Activated CD4-positive, alpha-beta T cell treated with anti-CD3 and anti-CD28 coated beads for 36 hours (primary cell): ENCODE results near the gene PSRC1. TPM values are rescaled to one million over a fixed set of nuclear protein-coding genes. Genes with fewer than 3 reads are reported as not detected.
"Not testable (repeated sequence)": the region's sequence is repeated elsewhere in the genome, so short reads cannot be mapped to it uniquely, and the experiment has no call there.

Experiments used
- ATAC-seq: fragments of 200-7000 bp; cut with Tn5 transposase; one replicate; pipeline ENCODE4 v1.10.0; 2021; ENCODE audit warnings: mild to moderate bottlenecking, moderate library complexity
- CTCF ChIA-PET: fragments of 350-600 bp; sonication (Branson Sonifier 250); formaldehyde crosslinking; loops from one replicate; lab custom pipeline; 2021; ENCODE audit warnings: antibody characterized with exemption; lab: Charles Lee
- POLR2A ChIA-PET: fragments of 350-600 bp; sonication (Branson Sonifier 250); formaldehyde crosslinking; loops from one replicate; lab custom pipeline; 2021; ENCODE audit warnings: antibody characterized with exemption, inconsistent platforms; lab: Charles Lee
- DNase-seq: peaks from one replicate; pipeline ENCODE4 v3.0.0-alpha.2; 2020
- H3K27ac Mint-ChIP-seq: one replicate; pipeline ENCODE4 v1.8.0; 2021; ENCODE audit warnings: mixed read lengths
- H3K27me3 Mint-ChIP-seq: one replicate; pipeline ENCODE4 v1.8.0; 2021; ENCODE audit warnings: mixed read lengths
- H3K36me3 Mint-ChIP-seq: one replicate; pipeline ENCODE4 v1.8.0; 2021; ENCODE audit warnings: low read depth, mixed read lengths
- H3K4me1 Mint-ChIP-seq: one replicate; pipeline ENCODE4 v1.8.0; 2021; ENCODE audit warnings: mixed read lengths
- H3K4me3 Mint-ChIP-seq: one replicate; pipeline ENCODE4 v1.8.0; 2021; ENCODE audit warnings: mild to moderate bottlenecking, moderate library complexity, mixed read lengths
- H3K9me3 Mint-ChIP-seq: one replicate; pipeline ENCODE4 v1.8.0; 2021; ENCODE audit warnings: low read depth, mixed read lengths
- intact Hi-C, 2 experiments: fragments of 100-400 bp; cut with DNase I in 1 of 2; cut with micrococcal nuclease in 1 of 2; formaldehyde crosslinking; loops; one replicate each; pipeline versions ENCODE4 v1.14.2 to v1.15.1; 2022 to 2024; cut with DNase I, micrococcal nuclease
- total RNA-seq, 2 experiments: library from RNA; stranded (reverse); gene quantifications; one replicate each; pipeline ENCODE4 v1.2.3, GENCODE V29; 2021

PSRC1 gene
- total RNA-seq, 2 experiments from 2014 or later = 17.6 to 18.4 TPM

DNA sequence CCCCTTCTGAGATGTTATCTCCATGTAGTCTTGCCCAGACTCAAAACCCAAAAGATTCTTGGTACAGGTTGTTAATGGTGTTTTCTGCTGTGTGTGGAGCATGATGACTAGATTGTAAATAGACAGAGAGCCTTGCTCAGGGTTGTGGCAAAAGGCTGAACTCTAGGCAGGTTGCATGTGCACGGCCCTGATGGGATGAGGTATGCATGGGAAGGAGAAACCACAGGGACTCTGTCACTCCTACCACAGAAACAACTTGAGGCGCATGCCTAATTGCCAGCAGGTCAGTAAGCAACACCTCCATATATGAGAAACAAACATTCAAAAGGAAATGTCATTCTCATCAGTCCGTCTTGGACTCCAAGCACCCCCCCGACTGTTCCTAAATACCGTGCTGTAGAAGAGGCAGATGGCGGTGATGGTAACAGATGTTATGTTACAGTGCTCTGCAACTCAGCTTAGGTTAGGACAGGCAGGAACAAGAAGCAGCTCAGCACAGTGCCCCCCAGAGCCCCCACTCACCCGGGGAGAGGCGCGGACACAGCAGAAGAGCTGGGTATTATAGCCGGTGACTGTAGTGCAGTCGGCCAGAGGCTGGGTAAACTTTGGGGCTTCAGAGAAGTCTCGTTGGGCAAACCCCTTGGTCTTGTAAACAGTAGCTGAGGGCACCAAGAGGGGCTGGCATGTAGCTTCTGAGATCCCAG, 12.9 kb upstream of the PSRC1 start:
- H3K27ac Mint-ChIP-seq = no peak overlapping the region
- H3K36me3 Mint-ChIP-seq = no peaks in the 10 kb centered on the region
- CTCF ChIA-PET = interaction anchor here (0.9 to 1.5 kb wide), 4 partner anchors 13 to 107 kb away, joined by 3 to 4 read pairs (median 3); partner anchors contain the start of genes PSRC1 and SORT1
- H3K27me3 Mint-ChIP-seq = peaks cover 9% of the 10 kb centered on the region
- ATAC-seq (no peak), DNase-seq (no peak)
- intact Hi-C loops = no loop called here
- no peaks in the 10 kb centered on the region for H3K4me1 Mint-ChIP-seq
- H3K4me3 Mint-ChIP-seq = no peak overlapping the region
- POLR2A ChIA-PET = no interaction called here
- H3K9me3 Mint-ChIP-seq = no peaks in the 10 kb centered on the region

DNA sequence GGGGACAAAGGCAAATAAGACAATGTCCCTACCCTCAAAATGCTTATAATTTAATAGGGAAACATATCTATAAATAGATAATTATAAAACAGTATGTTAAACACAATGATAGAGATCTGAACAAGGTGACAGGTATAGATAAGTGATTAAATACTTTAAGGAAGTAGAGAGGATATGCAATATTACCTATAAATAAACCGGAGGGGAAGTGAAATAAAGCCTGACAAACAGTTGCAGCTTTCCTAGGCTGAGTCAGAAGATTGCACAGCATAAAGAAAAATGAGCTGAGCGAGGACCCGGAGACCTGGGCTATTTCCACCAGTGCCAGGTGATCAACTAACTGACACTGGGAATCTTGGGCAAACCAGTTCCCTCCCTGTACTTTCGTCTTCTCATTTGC, 11.5 kb upstream of the PSRC1 start:
- H3K4me3 Mint-ChIP-seq = no peak overlapping the region
- no peaks in the 10 kb centered on the region for H3K9me3 Mint-ChIP-seq
- ChIA-PET POLR2A (no interaction called here), CTCF (interaction anchor here (1.5 kb wide), 1 partner anchor 104 kb away, joined by 4 read pairs; the partner anchor contains the start of gene SORT1)
- ATAC-seq = no peak
- no peaks in the 10 kb centered on the region for H3K4me1 Mint-ChIP-seq
- H3K36me3 Mint-ChIP-seq = no peaks in the 10 kb centered on the region
- H3K27ac Mint-ChIP-seq = no peak overlapping the region
- no peak for DNase-seq
- H3K27me3 Mint-ChIP-seq = peaks cover 9% of the 10 kb centered on the region
- intact Hi-C loops = no loop called here

DNA sequence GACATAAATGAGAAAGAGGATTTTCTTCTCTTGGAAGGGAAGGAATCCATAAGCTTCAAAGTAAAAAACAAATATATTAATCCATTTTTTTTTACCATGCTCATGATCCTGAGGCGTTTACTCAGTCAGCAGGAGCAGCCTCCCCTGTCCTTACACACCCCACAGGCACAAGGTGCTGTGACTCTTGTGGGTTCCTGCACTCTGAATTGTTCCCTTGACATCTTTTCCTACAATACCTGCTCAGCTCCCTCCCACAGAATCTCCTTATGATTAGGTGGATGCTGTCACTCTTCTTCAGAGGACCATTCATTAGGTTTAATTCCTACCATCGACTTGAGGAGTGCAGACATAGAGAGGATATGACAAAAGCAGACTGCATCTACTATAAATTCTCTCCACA, 10.1 kb upstream of the PSRC1 start:
- POLR2A ChIA-PET = no interaction called here
- intact Hi-C loops = no loop called here

DNA sequence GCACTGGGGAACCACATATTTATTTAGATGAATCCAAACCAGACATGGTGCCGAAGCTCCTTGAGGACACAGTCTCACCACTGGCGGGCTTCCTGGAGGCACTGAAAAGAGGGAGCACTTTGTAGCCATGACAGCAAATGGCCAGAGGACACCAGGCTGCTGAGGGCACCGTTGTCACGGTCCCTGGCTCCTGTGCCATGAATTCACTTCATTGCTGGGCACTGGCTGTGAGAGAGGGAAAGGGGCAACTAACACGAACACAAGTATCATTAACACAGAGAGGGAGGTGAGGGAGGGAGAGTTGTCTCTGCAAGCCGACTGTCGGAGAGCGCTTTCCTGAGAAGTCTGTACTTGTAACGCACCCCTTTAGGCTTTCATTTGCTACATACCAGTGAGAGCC, 9.4 kb upstream of the PSRC1 start:
- Mint-ChIP-seq H3K27me3 (peaks cover 12% of the 10 kb centered on the region), H3K4me3 (no peak overlapping the region)
- POLR2A ChIA-PET = no interaction called here

More for the DNA sequence above, 10.1 kb upstream of the PSRC1 start:
- DNase-seq (no peak), ATAC-seq (no peak)
- Mint-ChIP-seq H3K27me3 (peaks cover 12% of the 10 kb centered on the region), H3K9me3 (no peaks in the 10 kb centered on the region), H3K4me1 (no peaks in the 10 kb centered on the region), H3K36me3 (no peaks in the 10 kb centered on the region), H3K4me3 (no peak overlapping the region), H3K27ac (no peak overlapping the region)
- CTCF ChIA-PET = interaction anchor here (1.2 kb wide), 2 partner anchors 16 to 24 kb away, joined by 3 read pairs; no protein-coding TSS in a partner anchor

DNA sequence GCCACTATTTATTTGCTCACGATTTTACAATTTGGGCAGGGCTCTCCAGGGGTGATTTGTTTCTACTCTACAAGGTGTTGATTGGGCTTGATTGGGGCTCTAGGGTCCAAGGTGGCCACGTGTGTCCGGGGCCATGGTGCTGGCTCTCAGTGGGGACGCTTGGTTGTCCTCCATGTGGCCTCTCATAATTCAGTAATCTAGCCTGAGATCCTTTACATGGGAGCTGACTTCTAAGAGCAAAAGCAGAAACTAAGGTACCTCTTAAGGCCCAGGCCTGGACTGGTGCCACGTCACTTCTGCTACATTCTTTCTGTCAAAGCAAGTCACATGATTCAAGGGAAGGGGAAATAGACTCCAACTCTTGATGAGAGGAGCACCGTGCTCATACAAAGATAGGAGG, 8.1 kb upstream of the PSRC1 start:
- intact Hi-C loops = no loop called here
- no peaks in the 10 kb centered on the region for H3K36me3 Mint-ChIP-seq

More for the DNA sequence above, 9.4 kb upstream of the PSRC1 start:
- ATAC-seq = no peak
- CTCF ChIA-PET = interaction anchor here (1.1 to 1.2 kb wide), 3 partner anchors 15 to 106 kb away, joined by 3 to 5 read pairs (median 3); no protein-coding TSS in a partner anchor
- H3K27ac Mint-ChIP-seq = no peak overlapping the region
- intact Hi-C loops = no loop called here
- H3K9me3 Mint-ChIP-seq = no peaks in the 10 kb centered on the region
- DNase-seq = no peak
- H3K36me3 Mint-ChIP-seq = no peaks in the 10 kb centered on the region
- no peaks in the 10 kb centered on the region for H3K4me1 Mint-ChIP-seq

DNA sequence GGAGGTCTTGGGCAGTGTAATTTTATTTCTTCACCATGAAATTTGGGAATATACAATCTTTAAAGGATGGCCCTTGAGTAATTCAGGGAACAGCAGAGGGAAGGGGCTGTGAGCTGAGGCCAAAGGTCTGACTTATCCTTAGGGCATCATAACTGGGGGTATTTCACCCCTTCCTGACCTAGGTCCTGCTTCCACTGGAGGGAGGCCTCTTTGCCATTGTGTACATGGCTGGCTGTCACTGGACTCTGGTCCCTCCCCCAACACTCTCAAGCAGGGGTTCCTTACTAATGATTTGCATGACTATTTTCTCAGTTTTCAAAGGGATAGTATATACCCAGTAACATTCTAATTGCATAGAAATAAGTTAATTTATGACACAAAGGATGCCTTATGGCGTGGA, 7.2 kb upstream of the PSRC1 start:
- H3K27me3 Mint-ChIP-seq = peaks cover 6% of the 10 kb centered on the region
- H3K27ac Mint-ChIP-seq = no peak overlapping the region
- DNase-seq = no peak
- H3K36me3 Mint-ChIP-seq = no peaks in the 10 kb centered on the region
- no peaks in the 10 kb centered on the region for H3K9me3 Mint-ChIP-seq
- ATAC-seq = no peak
- ChIA-PET POLR2A (no interaction called here), CTCF (no interaction called here)
- intact Hi-C loops = no loop called here
- no peaks in the 10 kb centered on the region for H3K4me1 Mint-ChIP-seq
- H3K4me3 Mint-ChIP-seq = no peak overlapping the region

More for the DNA sequence above, 8.1 kb upstream of the PSRC1 start:
- ATAC-seq (no peak), DNase-seq (no peak)
- Mint-ChIP-seq H3K27me3 (peaks cover 10% of the 10 kb centered on the region), H3K4me1 (no peaks in the 10 kb centered on the region), H3K4me3 (no peak overlapping the region), H3K27ac (no peak overlapping the region), H3K9me3 (no peaks in the 10 kb centered on the region)
- CTCF ChIA-PET = no interaction called here
- POLR2A ChIA-PET = no interaction called here

DNA sequence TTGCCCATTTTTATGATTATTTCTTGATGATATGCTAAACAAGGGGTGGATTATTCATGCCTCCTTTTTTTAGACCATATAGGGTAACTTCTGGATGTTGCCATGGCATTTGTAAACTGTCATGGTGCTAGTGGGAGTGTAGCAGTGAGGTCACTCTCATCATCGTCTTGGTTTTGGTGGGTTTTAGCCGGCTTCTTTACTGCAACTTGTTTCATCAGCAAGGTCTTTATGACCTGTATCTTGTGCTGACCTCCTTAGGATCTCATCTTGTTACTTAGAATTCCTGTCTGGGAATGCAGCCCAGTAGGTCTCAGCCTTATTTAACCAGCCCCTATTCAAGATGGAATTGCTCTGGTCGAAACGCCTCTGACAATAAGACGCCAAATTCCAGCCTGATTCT, 3.8 kb upstream of the PSRC1 start:
- not testable (repeated sequence) for DNase-seq, H3K4me3 Mint-ChIP-seq

DNA sequence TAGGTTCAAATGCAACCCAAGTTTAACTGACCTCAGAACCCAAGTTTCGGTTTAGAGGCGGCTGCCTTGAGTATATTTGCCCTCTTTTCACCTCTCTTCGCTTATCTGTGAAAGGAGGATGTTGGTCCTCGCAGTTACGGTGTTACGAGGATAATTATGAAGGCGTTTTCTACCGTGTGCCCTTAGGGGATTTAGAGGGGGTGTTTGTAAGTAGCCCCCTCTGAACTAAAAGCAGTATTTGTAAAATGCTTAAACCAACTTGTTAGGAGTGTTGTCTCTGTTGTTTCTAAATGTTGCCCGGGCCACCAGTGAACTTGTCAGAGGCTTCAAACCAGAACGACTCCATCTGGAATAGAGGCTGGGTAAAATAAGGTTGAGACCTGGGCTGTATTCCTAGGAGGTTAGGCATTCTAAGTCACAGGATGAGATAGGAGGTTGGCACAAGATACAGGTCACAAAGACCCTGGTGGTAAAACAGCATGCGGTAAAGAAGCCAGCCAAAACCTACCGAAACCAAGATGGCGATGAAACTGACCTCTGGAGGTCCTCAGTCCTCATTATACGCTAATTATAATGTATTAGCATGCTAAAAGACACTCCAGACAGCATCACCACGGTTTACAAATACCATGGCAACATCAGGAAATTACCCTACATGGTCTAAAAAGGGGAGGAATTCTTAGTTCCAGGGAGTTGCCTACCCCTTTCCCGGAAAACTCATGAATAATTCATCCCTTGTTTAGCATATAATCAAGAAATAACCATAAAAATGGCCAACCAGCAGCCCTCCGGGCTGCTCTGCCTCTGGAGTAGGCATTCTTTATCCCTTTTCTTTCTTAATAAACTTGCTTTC, 1.0 kb upstream of the PSRC1 start:
- H3K4me1 Mint-ChIP-seq = peaks cover 11% of the 10 kb centered on the region
- intact Hi-C loops = loop anchor here (1.0 to 5.0 kb wide), 11 partner anchors 21 to 750 kb away; partner anchors contain the start of genes CYB561D1 (in 2 of the 2), ATXN7L2 (in 1 of the 2), CELSR2 (in 1 of the 2) and PSMA5 (in 1 of the 2)
- H3K27ac Mint-ChIP-seq = peak overlapping the region; percentile 90
- H3K4me3 Mint-ChIP-seq = peak overlapping the region; percentile 86
- no peaks in the 10 kb centered on the region for H3K9me3 Mint-ChIP-seq
- ChIA-PET CTCF (interaction anchor here (1.2 to 1.7 kb wide), 4 partner anchors 102 to 209 kb away, joined by 3 to 7 read pairs (median 4); no protein-coding TSS in a partner anchor), POLR2A (interaction anchor here (1.1 kb wide), 1 partner anchor 88 kb away, joined by 6 read pairs; no protein-coding TSS in a partner anchor)
- ATAC-seq = peak; percentile 28
- DNase-seq = no peak
- peaks cover 4% of the 10 kb centered on the region for H3K36me3 Mint-ChIP-seq
- H3K27me3 Mint-ChIP-seq = peaks cover 5% of the 10 kb centered on the region

More for the DNA sequence above, 3.8 kb upstream of the PSRC1 start:
- CTCF ChIA-PET, H3K27ac Mint-ChIP-seq, ATAC-seq, H3K36me3 Mint-ChIP-seq, H3K9me3 Mint-ChIP-seq, H3K27me3 Mint-ChIP-seq, POLR2A ChIA-PET, intact Hi-C loops: not testable (repeated sequence)
- peaks cover 10% of the 10 kb centered on the region for H3K4me1 Mint-ChIP-seq

DNA sequence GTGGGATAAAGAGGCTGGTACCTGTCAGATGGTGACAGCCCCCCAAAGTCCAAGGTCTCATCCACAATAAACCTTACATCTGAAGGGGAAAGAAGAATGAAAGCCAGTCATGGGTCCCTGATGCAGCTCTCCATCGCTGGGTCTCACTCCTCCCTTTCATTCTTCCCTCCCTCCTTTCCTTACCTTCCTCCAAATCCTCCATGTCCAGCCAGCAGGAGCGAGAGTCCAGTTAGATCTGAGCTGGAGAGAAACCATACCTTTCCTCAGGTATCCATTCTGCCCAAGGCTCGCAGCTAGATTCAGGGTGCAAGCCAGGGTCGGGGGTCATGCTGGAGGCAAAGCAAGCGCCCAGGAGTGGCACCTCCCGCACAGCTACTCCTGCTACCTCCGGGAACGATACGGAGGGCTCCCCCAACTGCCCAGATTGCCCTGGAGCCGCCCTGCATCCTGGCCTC, 421 bp downstream of the PSRC1 start:
- H3K27me3 Mint-ChIP-seq = no peaks in the 10 kb centered on the region
- CTCF ChIA-PET = interaction anchor here (0.6 to 1.8 kb wide), 20 partner anchors 14 to 372 kb away, joined by 3 to 29 read pairs (median 4); partner anchors contain the start of gene SARS1
- DNase-seq (no peak), ATAC-seq (no peak)
- intact Hi-C loops = loop anchor here in 1 of 2 experiments (5.0 kb wide), 1 partner anchor 210 kb away; the partner anchor contains the start of gene CYB561D1
- H3K9me3 Mint-ChIP-seq = no peaks in the 10 kb centered on the region
- H3K4me1 Mint-ChIP-seq = peaks cover 11% of the 10 kb centered on the region
- POLR2A ChIA-PET = interaction anchor here (1.0 to 1.6 kb wide), 4 partner anchors 18 to 201 kb away, joined by 3 to 5 read pairs (median 4); partner anchors contain the start of genes ATXN7L2 and PSMA5
- H3K36me3 Mint-ChIP-seq = peaks cover 4% of the 10 kb centered on the region
- no peak overlapping the region for H3K27ac Mint-ChIP-seq
- H3K4me3 Mint-ChIP-seq = peak overlapping the region; percentile 86

DNA sequence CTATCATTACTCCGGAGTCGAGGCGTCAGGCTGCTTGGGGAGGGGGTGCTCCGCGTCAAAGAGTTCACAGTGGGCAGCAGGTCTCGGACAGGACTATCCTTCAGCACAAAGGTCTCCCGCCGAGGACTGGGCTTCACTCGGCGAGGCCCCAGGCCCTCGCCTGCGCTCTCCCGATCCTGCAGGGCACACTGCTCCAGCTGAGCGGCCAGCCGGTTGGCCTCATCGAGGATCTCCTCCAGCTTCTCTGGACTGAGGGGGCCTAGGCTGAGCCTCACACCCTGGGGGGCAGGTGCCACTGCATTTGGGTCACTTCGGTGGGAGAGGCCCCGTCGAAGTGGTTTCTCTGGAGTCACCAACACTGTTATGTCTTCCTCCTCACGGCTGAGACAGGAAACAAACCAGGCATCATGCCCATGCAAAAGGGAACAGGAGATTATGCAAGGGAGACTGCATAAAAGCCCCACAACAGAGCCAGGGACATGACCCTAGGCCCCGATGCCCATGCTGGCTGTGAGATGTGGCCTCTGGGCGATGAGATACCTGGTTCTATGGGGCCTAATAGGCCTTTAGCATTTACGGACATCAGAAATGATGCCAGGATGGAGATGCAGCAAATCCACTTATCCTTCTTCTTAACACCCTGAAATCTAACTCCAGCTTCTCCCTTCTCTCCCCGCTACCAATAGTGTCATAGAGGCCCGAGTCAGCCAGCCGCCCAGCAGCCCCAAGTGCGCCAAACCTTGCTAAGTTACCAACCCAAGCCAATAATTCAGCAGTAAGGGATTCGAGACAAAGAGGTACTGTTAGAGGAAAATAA, 1.1 kb downstream of the PSRC1 start:
- peaks cover 4% of the 10 kb centered on the region for H3K36me3 Mint-ChIP-seq
- no peak overlapping the region for H3K27ac Mint-ChIP-seq
- no peak for ATAC-seq
- no peaks in the 10 kb centered on the region for H3K9me3 Mint-ChIP-seq
- no peaks in the 10 kb centered on the region for H3K27me3 Mint-ChIP-seq
- intact Hi-C loops = loop anchor here in 1 of 2 experiments (5.0 kb wide), 1 partner anchor 210 kb away; the partner anchor contains the start of gene CYB561D1
- DNase-seq = no peak
- CTCF ChIA-PET = interaction anchor here (1.0 to 1.8 kb wide), 7 partner anchors 15 to 121 kb away, joined by 3 to 29 read pairs (median 4); partner anchors contain the start of gene SARS1
- peak overlapping the region; percentile 86 for H3K4me3 Mint-ChIP-seq
- peaks cover 15% of the 10 kb centered on the region for H3K4me1 Mint-ChIP-seq
- POLR2A ChIA-PET = interaction anchor here (1.3 to 1.6 kb wide), 3 partner anchors 67 to 202 kb away, joined by 3 to 4 read pairs (median 3); partner anchors contain the start of genes ATXN7L2 and PSMA5
